H9 (cell line): ENCODE results near the gene TFF3. TPM values are rescaled to one million over a fixed set of nuclear protein-coding genes. Genes with fewer than 3 reads are reported as not detected.

Experiments used
- DNase-seq: peaks from one replicate; pipeline ENCODE4 v3.0.0-alpha.2; 2017
- H2AFZ ChIP-seq: one replicate; pipeline ENCODE4 v1.6.1; 2013; ENCODE audit warnings: mild to moderate bottlenecking, low read length, control low read depth, moderate library complexity
- H2AK5ac ChIP-seq: 2 replicates; pipeline ENCODE4 v1.6.1; 2013; ENCODE audit warnings: low read length, control low read depth, mixed read lengths; ENCODE audit not compliant: insufficient read length
- H2BK120ac ChIP-seq: one replicate; pipeline ENCODE4 v1.6.1; 2013; ENCODE audit warnings: low read depth, mild to moderate bottlenecking, low read length, control low read depth, inconsistent platforms; ENCODE audit not compliant: poor library complexity, severe bottlenecking
- H2BK12ac ChIP-seq: 2 replicates; pipeline ENCODE4 v1.6.1; 2013; ENCODE audit warnings: low read length, control low read depth, mixed read lengths, low read depth; ENCODE audit not compliant: insufficient read length
- H2BK15ac ChIP-seq: 2 replicates; pipeline ENCODE4 v1.6.1; 2013; ENCODE audit warnings: low read depth, low read length, control low read depth
- H2BK20ac ChIP-seq: one replicate; pipeline ENCODE4 v1.6.1; 2013; ENCODE audit warnings: low read depth, mild to moderate bottlenecking, low read length, control low read depth, inconsistent platforms; ENCODE audit not compliant: poor library complexity, severe bottlenecking
- H2BK5ac ChIP-seq: 2 replicates; pipeline ENCODE4 v1.6.1; 2013; ENCODE audit warnings: low read length, control low read depth, mixed read lengths; ENCODE audit not compliant: insufficient read length
- H3K14ac ChIP-seq: 2 replicates; pipeline ENCODE4 v1.6.1; 2013; ENCODE audit warnings: low read length, control low read depth; ENCODE audit not compliant: insufficient read depth
- H3K18ac ChIP-seq: 2 replicates; pipeline ENCODE4 v1.6.1; 2013; ENCODE audit warnings: low read depth, mild to moderate bottlenecking, mixed read lengths, low read length, control low read depth; ENCODE audit not compliant: insufficient read length
- H3K23ac ChIP-seq: 2 replicates; pipeline ENCODE4 v1.6.1; 2013; ENCODE audit warnings: low read length, control low read depth, mixed read lengths, low read depth; ENCODE audit not compliant: insufficient read length
- H3K23me2 ChIP-seq: 2 replicates; pipeline ENCODE4 v1.6.1; 2013; ENCODE audit warnings: low read depth, mild to moderate bottlenecking, mixed read lengths, low read length, control low read depth; ENCODE audit not compliant: insufficient read length, poor library complexity, severe bottlenecking
- H3K27ac ChIP-seq: 2 replicates; pipeline ENCODE4 v1.5.1; 2013; ENCODE audit warnings: low read length, control low read depth, mixed read lengths, low read depth; ENCODE audit not compliant: insufficient read length
- H3K27me3 ChIP-seq: 2 replicates; pipeline ENCODE4 v1.6.1; 2013; ENCODE audit warnings: low read length, control low read depth, inconsistent platforms; ENCODE audit not compliant: insufficient read depth
- H3K4ac ChIP-seq: 2 replicates; pipeline ENCODE4 v1.6.1; 2013; ENCODE audit warnings: low read depth, mild to moderate bottlenecking, control low read depth, inconsistent platforms, low read length, moderate library complexity
- H3K4me1 ChIP-seq: 2 replicates; pipeline ENCODE4 v1.6.1; 2013; ENCODE audit warnings: low read length, control low read depth, inconsistent platforms; ENCODE audit not compliant: insufficient read depth
- H3K4me2 ChIP-seq: 2 replicates; pipeline ENCODE4 v1.6.1; 2013; ENCODE audit warnings: low read length, control low read depth, mixed read lengths; ENCODE audit not compliant: insufficient read length, insufficient read depth
- H3K56ac ChIP-seq: 2 replicates; pipeline ENCODE4 v1.6.1; 2013; ENCODE audit warnings: low read depth, mild to moderate bottlenecking, mixed read lengths, low read length, control low read depth; ENCODE audit not compliant: insufficient read length
- H3K79me1 ChIP-seq: 2 replicates; pipeline ENCODE4 v1.6.1; 2013; ENCODE audit warnings: low read depth, mild to moderate bottlenecking, moderate library complexity, low read length, control low read depth, inconsistent platforms; ENCODE audit not compliant: insufficient read depth, poor library complexity, severe bottlenecking
- H3K79me2 ChIP-seq: 2 replicates; pipeline ENCODE4 v1.6.1; 2013; ENCODE audit warnings: low read length, control low read depth, inconsistent platforms; ENCODE audit not compliant: insufficient read depth
- H3K9ac ChIP-seq: 2 replicates; pipeline ENCODE4 v1.6.1; 2013; ENCODE audit warnings: low read length, control low read depth, mixed read lengths; ENCODE audit not compliant: insufficient read length; ENCODE audit errors: extremely low read depth
- H3K9me3 ChIP-seq: one replicate; pipeline ENCODE4 v1.6.1; 2013; ENCODE audit warnings: low read depth, low read length, inconsistent platforms; ENCODE audit not compliant: control insufficient read depth
- H3T11ph ChIP-seq: one replicate; pipeline ENCODE4 v1.6.1; 2013; ENCODE audit warnings: mild to moderate bottlenecking, low read length, control low read depth, inconsistent platforms
- H4K20me1 ChIP-seq: one replicate; pipeline ENCODE4 v1.6.1; 2013; ENCODE audit not compliant: control insufficient read depth, insufficient read length, insufficient read depth
- H4K5ac ChIP-seq: 2 replicates; pipeline ENCODE4 v1.6.1; 2013; ENCODE audit warnings: low read depth, mild to moderate bottlenecking, mixed read lengths, low read length, control low read depth; ENCODE audit not compliant: insufficient read length
- H4K8ac ChIP-seq: replicated peaks from 2 replicates; pipeline ENCODE4 v1.6.1; 2013; ENCODE audit warnings: low read length, control low read depth, mixed read lengths, low read depth; ENCODE audit not compliant: insufficient read length
- H4K91ac ChIP-seq: 2 replicates; pipeline ENCODE4 v1.6.1; 2013; ENCODE audit warnings: low read depth, mild to moderate bottlenecking, moderate library complexity, mixed read lengths, low read length, control low read depth; ENCODE audit not compliant: insufficient read length
- H3K27ac Mint-ChIP-seq, 3 experiments: 2 replicates in 2 of 3; 3 replicates in 1 of 3; pipeline ENCODE4 v1.8.0; 2020 to 2021; ENCODE audit warnings: mixed read lengths in 3 of 3, mild to moderate bottlenecking in 1 of 3, moderate library complexity in 1 of 3
- H3K27me3 Mint-ChIP-seq: 2 replicates; pipeline ENCODE4 v1.8.0; 2021; ENCODE audit warnings: low read depth, mild to moderate bottlenecking, moderate library complexity, mixed read lengths
- H3K36me3 Mint-ChIP-seq, 3 experiments: 2 replicates in 2 of 3; 3 replicates in 1 of 3; pipeline ENCODE4 v1.8.0; 2020 to 2021; ENCODE audit warnings: low read depth in 3 of 3, mixed read lengths in 3 of 3; ENCODE audit not compliant: insufficient read depth in 1 of 3
- H3K4me1 Mint-ChIP-seq, 2 experiments: 2 replicates each; pipeline ENCODE4 v1.8.0; 2020; ENCODE audit warnings: mixed read lengths in 2 of 2
- H3K4me3 Mint-ChIP-seq, 2 experiments: 2 replicates in 1 of 2; 3 replicates in 1 of 2; pipeline ENCODE4 v1.8.0; 2020 to 2021; ENCODE audit warnings: mild to moderate bottlenecking in 2 of 2, mixed read lengths in 2 of 2, moderate library complexity in 1 of 2
- H3K9me3 Mint-ChIP-seq, 2 experiments: 2 replicates in 1 of 2; 3 replicates in 1 of 2; pipeline ENCODE4 v1.8.0; 2020; ENCODE audit warnings: mild to moderate bottlenecking in 2 of 2, mixed read lengths in 2 of 2, moderate library complexity in 1 of 2
- CTCF ChIP-seq: fragments of 200-600 bp; sonication (generic); conservative IDR thresholded peaks from 3 replicates; pipeline ENCODE4 v1.8.0; 2021; ENCODE audit warnings: antibody characterized with exemption, mild to moderate bottlenecking
- whole genome bisulfite sequencing: extraction: QIAGEN DNeasy Blood & Tissue Kit; methylation state at CpG from one replicate; pipeline ENCODE4 v1.1.7; 2013; ENCODE audit warnings: missing lambda C conversion rate, low lambda C conversion rate, mixed read lengths; ENCODE audit not compliant: insufficient read length; ENCODE audit errors: extremely low coverage; 5-methylcytosine and 5-hydroxymethylcytosine counted together
- total RNA-seq: library from RNA; stranded (reverse); gene quantifications from 2 replicates; pipeline ENCODE4 v1.2.1, GENCODE V29; 2021

TFF3 gene
- total RNA-seq, 1 experiment from 2014 or later = 1.5 TPM

GRCh38 chr21:42265231-42265812 lies 49.9 kb downstream of the TFF3 start:
- Mint-ChIP-seq H3K4me3 (no peak overlapping the region), H3K36me3 (no peaks in the 10 kb centered on the region), H3K9me3 (no peaks in the 10 kb centered on the region; a peak in 1 of 5 replicates), H3K27me3 (no peaks in the 10 kb centered on the region; the same call in 1 of the 2 replicates), H3K27ac (no peak overlapping the region; a peak in 1 of 7 replicates), H3K4me1 (peaks cover 27 to 34% of the 10 kb centered on the region in 2 experiments)
- H3K4me1 ChIP-seq = peaks cover 2% of the 10 kb centered on the region; the same call in 1 of the 2 replicates
- no peak overlapping the region for H2BK5ac ChIP-seq
- no peak overlapping the region for H4K91ac ChIP-seq
- no peak overlapping the region for H3K18ac ChIP-seq
- H3K79me2 ChIP-seq = no peaks in the 10 kb centered on the region
- H2AK5ac ChIP-seq = no peak overlapping the region
- H3T11ph ChIP-seq = no peak overlapping the region
- no peaks in the 10 kb centered on the region for H3K9me3 ChIP-seq
- H2AFZ ChIP-seq = no peak overlapping the region
- H3K23me2 ChIP-seq = no peaks in the 10 kb centered on the region
- no peak overlapping the region for H4K8ac ChIP-seq
- H2BK20ac ChIP-seq = no peak overlapping the region
- no CpG with 5 or more reads among the region's 12 CpGs for whole genome bisulfite sequencing
- H2BK12ac ChIP-seq = no peak overlapping the region
- H4K20me1 ChIP-seq = no peaks in the 10 kb centered on the region
- no peak overlapping the region for H2BK15ac ChIP-seq
- H3K27ac ChIP-seq = no peak overlapping the region
- DNase-seq = no peak
- no peaks in the 10 kb centered on the region for H3K27me3 ChIP-seq
- TF ChIP-seq CTCF = no peak
- no peak overlapping the region for H4K5ac ChIP-seq
- no peak overlapping the region for H3K23ac ChIP-seq
- no peaks in the 10 kb centered on the region for H3K79me1 ChIP-seq
- no peak overlapping the region for H3K4me2 ChIP-seq
- no peak overlapping the region for H2BK120ac ChIP-seq
- H3K56ac ChIP-seq = no peak overlapping the region
- H3K14ac ChIP-seq = no peak overlapping the region; the same call in 1 of the 2 replicates
- no peak overlapping the region for H3K9ac ChIP-seq
- H3K4ac ChIP-seq = no peak overlapping the region
